HEK293 (cell line): ENCODE results near the gene ASCC3.

Experiments
- CTCF ChIA-PET: fragments of 350-600 bp; formaldehyde crosslinking; extraction: SDS; loops from one replicate; lab custom pipeline; 2021; ENCODE audit warnings: antibody characterized with exemption; lab: Yijun Ruan, JAX
- POLR2A ChIA-PET: fragments of 300-600 bp; formaldehyde crosslinking; extraction: SDS; loops from one replicate; lab custom pipeline; 2020; ENCODE audit warnings: antibody characterized with exemption, inconsistent platforms; lab: Yijun Ruan, JAX
- H3K27ac ChIP-seq: fragments of 200-500 bp; sonication (Bioruptor generic); 2 replicates; pipeline ENCODE4 v1.5.1; 2014; ENCODE audit warnings: low read depth, low read length, control low read depth, inconsistent platforms; ENCODE audit errors: extremely low read depth
- H3K36me3 ChIP-seq, 2 experiments: fragments of 200-500 bp in 1 of 2; sonication (Bioruptor generic) in 1 of 2; 1 replicate in 1 of 2; 2 replicates in 1 of 2; pipeline ENCODE4 v1.5.1; 2014 to 2017; ENCODE audit warnings: inconsistent platforms in 2 of 2, low read length in 2 of 2; ENCODE audit not compliant: control insufficient read depth in 2 of 2, insufficient read depth in 1 of 2
- H3K4me1 ChIP-seq: fragments of 200-500 bp; sonication (Bioruptor generic); 2 replicates; pipeline ENCODE4 v1.5.1; 2014; ENCODE audit warnings: mild to moderate bottlenecking, low read length, inconsistent platforms; ENCODE audit not compliant: control insufficient read depth, insufficient read depth
- H3K4me3 ChIP-seq: 2 replicates; pipeline ENCODE4 v1.5.1; 2011; ENCODE audit warnings: low read depth, mild to moderate bottlenecking, control low read depth, low read length, moderate library complexity
- H3K9me3 ChIP-seq: fragments of 200-500 bp; sonication (Bioruptor generic); 2 replicates; pipeline ENCODE4 v1.5.1; 2014; ENCODE audit warnings: low read depth, low read length, inconsistent platforms; ENCODE audit not compliant: control insufficient read depth, insufficient read depth
- BCL11B ChIP-seq: fragments of 450-650 bp; formaldehyde crosslinking; IDR thresholded peaks from 2 replicates; pipeline ENCODE4 v1.5.1; 2016; ENCODE audit warnings: low read depth, missing biosample characterization, missing genetic modification characterization
- EGR2 ChIP-seq: fragments of 450-650 bp; formaldehyde crosslinking; IDR thresholded peaks from 2 replicates; pipeline ENCODE4 v1.5.1; 2016; ENCODE audit warnings: low read depth, missing biosample characterization, missing genetic modification characterization
- GLIS2 ChIP-seq: fragments of 450-650 bp; formaldehyde crosslinking; IDR thresholded peaks from 2 replicates; pipeline ENCODE4 v1.5.1; 2016; ENCODE audit warnings: missing biosample characterization, missing genetic modification characterization
- KLF1 ChIP-seq: fragments of 450-650 bp; formaldehyde crosslinking; IDR thresholded peaks from 2 replicates; pipeline ENCODE4 v1.5.1; 2016; ENCODE audit warnings: missing biosample characterization, missing genetic modification characterization
- PRDM1 ChIP-seq: fragments of 450-650 bp; formaldehyde crosslinking; IDR thresholded peaks from 2 replicates; pipeline ENCODE4; 2016; ENCODE audit warnings: missing biosample characterization, missing genetic modification characterization
- SCRT1 ChIP-seq: fragments of 450-650 bp; formaldehyde crosslinking; IDR thresholded peaks from 2 replicates; pipeline ENCODE4 v1.5.1; 2016; ENCODE audit warnings: missing biosample characterization, missing genetic modification characterization, borderline replicate concordance
- SP3 ChIP-seq: fragments of 450-650 bp; formaldehyde crosslinking; IDR thresholded peaks from 2 replicates; pipeline ENCODE4 v1.5.1; 2016; ENCODE audit warnings: missing biosample characterization, missing genetic modification characterization
- ZBTB1 ChIP-seq: fragments of 450-650 bp; formaldehyde crosslinking; IDR thresholded peaks from 2 replicates; pipeline ENCODE4 v1.5.1; 2016; ENCODE audit warnings: missing biosample characterization, missing genetic modification characterization
- ZFP3 ChIP-seq: fragments of 450-650 bp; formaldehyde crosslinking; IDR thresholded peaks from 2 replicates; pipeline ENCODE4 v1.5.1; 2016; ENCODE audit warnings: low read depth, missing biosample characterization, missing genetic modification characterization
- ZNF391 ChIP-seq: fragments of 450-650 bp; formaldehyde crosslinking; IDR thresholded peaks from 2 replicates; pipeline ENCODE4 v1.5.1; 2016; ENCODE audit warnings: low read depth, missing biosample characterization, missing genetic modification characterization, borderline replicate concordance
- ZNF501 ChIP-seq: fragments of 450-650 bp; formaldehyde crosslinking; IDR thresholded peaks from 2 replicates; pipeline ENCODE4 v1.5.1; 2016; ENCODE audit warnings: missing biosample characterization, missing genetic modification characterization
- ZNF521 ChIP-seq: fragments of 450-650 bp; formaldehyde crosslinking; IDR thresholded peaks from 2 replicates; pipeline ENCODE4 v1.5.1; 2017; ENCODE audit warnings: missing biosample characterization, mild to moderate bottlenecking, missing genetic modification characterization
- ZNF529 ChIP-seq: fragments of 450-650 bp; formaldehyde crosslinking; IDR thresholded peaks from 2 replicates; pipeline ENCODE4 v1.5.1; 2017; ENCODE audit warnings: missing genetic modification characterization, missing biosample characterization; ENCODE audit not compliant: insufficient replicate concordance
- ZNF530 ChIP-seq: fragments of 450-650 bp; formaldehyde crosslinking; IDR thresholded peaks from 2 replicates; pipeline ENCODE4 v1.5.1; 2016; ENCODE audit warnings: low read depth, missing biosample characterization, missing genetic modification characterization
- ZNF560 ChIP-seq: fragments of 450-650 bp; formaldehyde crosslinking; IDR thresholded peaks from 2 replicates; pipeline ENCODE4 v1.5.1; 2017; ENCODE audit warnings: missing biosample characterization, missing genetic modification characterization, borderline replicate concordance
- ZNF596 ChIP-seq: fragments of 450-650 bp; IDR thresholded peaks from 2 replicates; pipeline ENCODE4 v1.5.0; 2018; ENCODE audit warnings: missing biosample characterization, mild to moderate bottlenecking, missing genetic modification characterization, moderate library complexity
- ZNF623 ChIP-seq: fragments of 450-650 bp; formaldehyde crosslinking; IDR thresholded peaks from 2 replicates; pipeline ENCODE4 v1.5.1; 2016; ENCODE audit warnings: missing biosample characterization, missing genetic modification characterization
- ZNF701 ChIP-seq: fragments of 450-650 bp; formaldehyde crosslinking; IDR thresholded peaks from 2 replicates; pipeline ENCODE4 v1.5.1; 2016; ENCODE audit warnings: missing biosample characterization, missing genetic modification characterization
- ZNF792 ChIP-seq: fragments of 450-650 bp; formaldehyde crosslinking; IDR thresholded peaks from 2 replicates; pipeline ENCODE4 v1.5.1; 2016; ENCODE audit warnings: missing biosample characterization, missing genetic modification characterization
- ZSCAN30 ChIP-seq: fragments of 450-650 bp; IDR thresholded peaks from 2 replicates; pipeline ENCODE4 v1.5.1; 2018; ENCODE audit warnings: missing biosample characterization, mild to moderate bottlenecking, missing genetic modification characterization, moderate library complexity
- TF ChIP-seq, protein P1 (sequence below): fragments of 450-650 bp; formaldehyde crosslinking; IDR thresholded peaks from 2 replicates; pipeline ENCODE4 v1.5.1; 2016; ENCODE audit warnings: missing biosample characterization, missing genetic modification characterization, low read depth
- TF ChIP-seq, protein P2 (sequence below): fragments of 450-650 bp; formaldehyde crosslinking; conservative IDR thresholded peaks from 2 replicates; pipeline ENCODE4 v1.5.1; 2016; ENCODE audit warnings: low read depth, missing biosample characterization, missing genetic modification characterization
- TF ChIP-seq, protein P3 (sequence below): fragments of 450-650 bp; formaldehyde crosslinking; IDR thresholded peaks from 2 replicates; pipeline ENCODE4 v1.5.1; 2016; ENCODE audit warnings: missing biosample characterization, missing genetic modification characterization
- TF ChIP-seq, protein P4 (sequence below): fragments of 450-650 bp; formaldehyde crosslinking; IDR thresholded peaks from 2 replicates; pipeline ENCODE4 v1.5.1; 2017; ENCODE audit warnings: missing biosample characterization, missing genetic modification characterization

ASCC3 gene

DNA sequence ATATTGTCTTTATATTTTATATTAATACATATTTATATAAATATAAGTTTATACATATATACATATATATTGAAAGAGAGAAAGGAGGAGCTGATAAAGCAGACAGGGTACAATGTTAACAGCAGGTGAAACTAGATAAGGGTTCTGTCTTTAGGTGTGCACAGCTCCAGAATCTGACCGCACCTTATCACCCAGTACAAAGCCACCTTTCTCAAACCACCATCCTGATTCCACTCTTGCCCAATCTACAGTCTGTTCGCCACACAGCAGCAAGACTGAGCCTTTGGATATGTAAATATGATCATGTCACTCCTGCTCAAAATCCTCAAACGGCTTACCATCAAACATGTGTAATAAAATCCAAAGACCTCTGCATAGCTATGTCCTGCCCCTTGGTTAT is 34.7 kb upstream of the ASCC3 start:
- no peaks in the 10 kb centered on the region for H3K36me3 ChIP-seq
- H3K4me1 ChIP-seq: no peaks in the 10 kb centered on the region
- TF ChIP-seq, protein P1, sequence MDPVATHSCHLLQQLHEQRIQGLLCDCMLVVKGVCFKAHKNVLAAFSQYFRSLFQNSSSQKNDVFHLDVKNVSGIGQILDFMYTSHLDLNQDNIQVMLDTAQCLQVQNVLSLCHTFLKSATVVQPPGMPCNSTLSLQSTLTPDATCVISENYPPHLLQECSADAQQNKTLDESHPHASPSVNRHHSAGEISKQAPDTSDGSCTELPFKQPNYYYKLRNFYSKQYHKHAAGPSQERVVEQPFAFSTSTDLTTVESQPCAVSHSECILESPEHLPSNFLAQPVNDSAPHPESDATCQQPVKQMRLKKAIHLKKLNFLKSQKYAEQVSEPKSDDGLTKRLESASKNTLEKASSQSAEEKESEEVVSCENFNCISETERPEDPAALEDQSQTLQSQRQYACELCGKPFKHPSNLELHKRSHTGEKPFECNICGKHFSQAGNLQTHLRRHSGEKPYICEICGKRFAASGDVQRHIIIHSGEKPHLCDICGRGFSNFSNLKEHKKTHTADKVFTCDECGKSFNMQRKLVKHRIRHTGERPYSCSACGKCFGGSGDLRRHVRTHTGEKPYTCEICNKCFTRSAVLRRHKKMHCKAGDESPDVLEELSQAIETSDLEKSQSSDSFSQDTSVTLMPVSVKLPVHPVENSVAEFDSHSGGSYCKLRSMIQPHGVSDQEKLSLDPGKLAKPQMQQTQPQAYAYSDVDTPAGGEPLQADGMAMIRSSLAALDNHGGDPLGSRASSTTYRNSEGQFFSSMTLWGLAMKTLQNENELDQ (tag by site-specific recombination): no peak
- no peak for TF ChIP-seq ZNF529 (tag by site-specific recombination)
- no peak for TF ChIP-seq GLIS2 (tag by site-specific recombination)
- TF ChIP-seq ZNF521 (tag by site-specific recombination): no peak
- TF ChIP-seq, protein P2, sequence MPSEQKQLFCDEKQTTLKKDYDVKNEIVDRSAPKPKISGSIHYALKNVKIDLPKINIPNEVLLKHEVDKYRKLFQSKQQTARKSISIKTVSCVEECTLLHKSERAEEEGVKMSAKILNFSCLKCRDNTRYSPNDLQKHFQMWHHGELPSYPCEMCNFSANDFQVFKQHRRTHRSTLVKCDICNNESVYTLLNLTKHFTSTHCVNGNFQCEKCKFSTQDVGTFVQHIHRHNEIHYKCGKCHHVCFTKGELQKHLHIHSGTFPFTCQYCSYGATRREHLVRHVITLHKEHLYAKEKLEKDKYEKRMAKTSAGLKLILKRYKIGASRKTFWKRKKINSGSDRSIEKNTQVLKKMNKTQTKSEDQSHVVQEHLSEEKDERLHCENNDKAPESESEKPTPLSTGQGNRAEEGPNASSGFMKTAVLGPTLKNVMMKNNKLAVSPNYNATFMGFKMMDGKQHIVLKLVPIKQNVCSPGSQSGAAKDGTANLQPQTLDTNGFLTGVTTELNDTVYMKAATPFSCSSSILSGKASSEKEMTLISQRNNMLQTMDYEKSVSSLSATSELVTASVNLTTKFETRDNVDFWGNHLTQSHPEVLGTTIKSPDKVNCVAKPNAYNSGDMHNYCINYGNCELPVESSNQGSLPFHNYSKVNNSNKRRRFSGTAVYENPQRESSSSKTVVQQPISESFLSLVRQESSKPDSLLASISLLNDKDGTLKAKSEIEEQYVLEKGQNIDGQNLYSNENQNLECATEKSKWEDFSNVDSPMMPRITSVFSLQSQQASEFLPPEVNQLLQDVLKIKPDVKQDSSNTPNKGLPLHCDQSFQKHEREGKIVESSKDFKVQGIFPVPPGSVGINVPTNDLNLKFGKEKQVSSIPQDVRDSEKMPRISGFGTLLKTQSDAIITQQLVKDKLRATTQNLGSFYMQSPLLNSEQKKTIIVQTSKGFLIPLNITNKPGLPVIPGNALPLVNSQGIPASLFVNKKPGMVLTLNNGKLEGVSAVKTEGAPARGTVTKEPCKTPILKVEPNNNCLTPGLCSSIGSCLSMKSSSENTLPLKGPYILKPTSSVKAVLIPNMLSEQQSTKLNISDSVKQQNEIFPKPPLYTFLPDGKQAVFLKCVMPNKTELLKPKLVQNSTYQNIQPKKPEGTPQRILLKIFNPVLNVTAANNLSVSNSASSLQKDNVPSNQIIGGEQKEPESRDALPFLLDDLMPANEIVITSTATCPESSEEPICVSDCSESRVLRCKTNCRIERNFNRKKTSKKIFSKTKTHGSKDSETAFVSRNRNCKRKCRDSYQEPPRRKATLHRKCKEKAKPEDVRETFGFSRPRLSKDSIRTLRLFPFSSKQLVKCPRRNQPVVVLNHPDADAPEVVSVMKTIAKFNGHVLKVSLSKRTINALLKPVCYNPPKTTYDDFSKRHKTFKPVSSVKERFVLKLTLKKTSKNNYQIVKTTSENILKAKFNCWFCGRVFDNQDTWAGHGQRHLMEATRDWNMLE (tag by site-specific recombination): no peak
- no peak for TF ChIP-seq PRDM1 (tag by site-specific recombination)
- TF ChIP-seq ZFP3 (tag by site-specific recombination): no peak
- TF ChIP-seq KLF1 (tag by site-specific recombination): no peak
- no peak for TF ChIP-seq BCL11B (tag by site-specific recombination)
- no peak for TF ChIP-seq ZSCAN30 (tag by site-specific recombination)
- TF ChIP-seq SCRT1: no peak
- no peak for TF ChIP-seq EGR2 (tag by site-specific recombination)
- TF ChIP-seq ZNF501: no peak
- TF ChIP-seq ZNF391 (tag by site-specific recombination): no peak
- TF ChIP-seq ZNF596 (tag by site-specific recombination): no peak
- no peak for TF ChIP-seq ZBTB1 (tag by site-specific recombination)
- TF ChIP-seq ZNF623 (tag by site-specific recombination): no peak
- CTCF ChIA-PET: no interaction called here
- no peak overlapping the region for H3K27ac ChIP-seq
- no peaks in the 10 kb centered on the region for H3K9me3 ChIP-seq
- POLR2A ChIA-PET: no interaction called here
- no peak overlapping the region for H3K4me3 ChIP-seq

DNA sequence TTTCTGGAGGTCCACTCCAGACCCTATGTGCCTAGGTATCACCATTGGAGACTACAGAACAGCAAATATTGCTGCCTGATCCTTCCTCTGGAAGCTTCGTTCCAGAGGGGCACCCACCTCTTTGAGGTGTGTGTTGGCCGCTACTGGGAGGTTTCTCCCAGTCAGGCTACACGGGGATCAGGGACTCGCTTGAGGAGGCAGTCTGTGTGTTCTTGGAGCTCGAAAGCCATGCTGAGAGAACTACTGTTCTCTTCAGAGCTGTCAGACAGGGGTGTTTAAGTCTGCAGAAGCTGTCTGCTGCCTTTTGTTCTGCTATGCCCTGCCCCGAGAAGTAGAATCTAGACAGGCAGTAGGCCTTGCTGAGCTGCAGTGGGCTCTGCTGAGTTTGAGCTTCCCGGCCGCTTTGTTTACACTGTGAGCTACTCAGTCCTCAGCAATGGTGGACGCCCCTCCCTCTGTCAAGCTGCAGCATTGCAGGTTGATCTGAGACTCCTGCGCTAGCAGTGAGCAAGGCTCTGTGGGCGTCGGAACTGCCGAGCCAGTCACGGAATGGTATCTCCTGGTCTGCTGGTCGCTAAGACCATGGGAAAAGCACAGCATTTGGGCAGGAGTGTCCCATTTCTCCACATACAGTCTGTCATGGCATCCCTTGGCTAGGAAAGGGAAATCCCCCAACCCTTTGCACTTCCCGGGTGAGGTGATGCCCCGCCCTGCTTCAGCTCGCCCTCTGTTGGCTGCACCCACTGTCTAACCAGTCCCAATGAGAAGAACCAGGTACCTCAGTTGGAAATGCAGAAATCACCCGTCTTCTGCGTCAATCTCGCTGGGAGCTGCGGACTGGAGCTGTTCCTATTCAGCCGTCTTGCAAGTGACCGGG is 32.5 kb upstream of the ASCC3 start:
- POLR2A ChIA-PET: no interaction called here
- Histone ChIP-seq H3K4me3 (no peak overlapping the region), H3K4me1 (no peaks in the 10 kb centered on the region), H3K9me3 (no peaks in the 10 kb centered on the region), H3K27ac (no peak overlapping the region), H3K36me3 (no peaks in the 10 kb centered on the region)
- CTCF ChIA-PET: interaction anchor here (0.5 to 0.7 kb wide), 2 partner anchors 408 to 1774 kb away, joined by 3 read pairs; no protein-coding TSS in a partner anchor
- no peak for TF ChIP-seq SP3 (tag by site-specific recombination)
- no peak for TF ChIP-seq ZNF560 (tag by site-specific recombination)
- TF ChIP-seq, protein P3, sequence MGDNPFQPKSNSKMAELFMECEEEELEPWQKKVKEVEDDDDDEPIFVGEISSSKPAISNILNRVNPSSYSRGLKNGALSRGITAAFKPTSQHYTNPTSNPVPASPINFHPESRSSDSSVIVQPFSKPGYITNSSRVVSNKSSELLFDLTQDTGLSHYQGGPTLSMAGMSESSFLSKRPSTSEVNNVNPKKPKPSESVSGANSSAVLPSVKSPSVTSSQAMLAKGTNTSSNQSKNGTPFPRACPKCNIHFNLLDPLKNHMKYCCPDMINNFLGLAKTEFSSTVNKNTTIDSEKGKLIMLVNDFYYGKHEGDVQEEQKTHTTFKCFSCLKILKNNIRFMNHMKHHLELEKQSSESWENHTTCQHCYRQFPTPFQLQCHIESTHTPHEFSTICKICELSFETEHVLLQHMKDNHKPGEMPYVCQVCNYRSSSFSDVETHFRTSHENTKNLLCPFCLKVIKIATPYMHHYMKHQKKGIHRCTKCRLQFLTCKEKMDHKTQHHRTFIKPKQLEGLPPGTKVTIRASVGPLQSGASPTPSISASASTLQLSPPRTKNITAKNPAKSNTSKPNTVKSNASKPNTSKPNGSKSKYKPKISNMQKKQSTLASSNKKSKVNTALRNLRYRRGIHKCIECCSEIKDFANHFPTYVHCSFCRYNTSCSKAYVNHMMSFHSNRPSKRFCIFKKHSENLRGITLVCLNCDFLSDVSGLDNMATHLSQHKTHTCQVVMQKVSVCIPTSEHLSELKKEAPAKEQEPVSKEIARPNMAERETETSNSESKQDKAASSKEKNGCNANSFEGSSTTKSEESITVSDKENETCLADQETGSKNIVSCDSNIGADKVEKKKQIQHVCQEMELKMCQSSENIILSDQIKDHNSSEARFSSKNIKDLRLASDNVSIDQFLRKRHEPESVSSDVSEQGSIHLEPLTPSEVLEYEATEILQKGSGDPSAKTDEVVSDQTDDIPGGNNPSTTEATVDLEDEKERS (tag by site-specific recombination): no peak
- no peak for TF ChIP-seq ZNF530
- TF ChIP-seq, protein P4, sequence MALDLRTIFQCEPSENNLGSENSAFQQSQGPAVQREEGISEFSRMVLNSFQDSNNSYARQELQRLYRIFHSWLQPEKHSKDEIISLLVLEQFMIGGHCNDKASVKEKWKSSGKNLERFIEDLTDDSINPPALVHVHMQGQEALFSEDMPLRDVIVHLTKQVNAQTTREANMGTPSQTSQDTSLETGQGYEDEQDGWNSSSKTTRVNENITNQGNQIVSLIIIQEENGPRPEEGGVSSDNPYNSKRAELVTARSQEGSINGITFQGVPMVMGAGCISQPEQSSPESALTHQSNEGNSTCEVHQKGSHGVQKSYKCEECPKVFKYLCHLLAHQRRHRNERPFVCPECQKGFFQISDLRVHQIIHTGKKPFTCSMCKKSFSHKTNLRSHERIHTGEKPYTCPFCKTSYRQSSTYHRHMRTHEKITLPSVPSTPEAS (tag by site-specific recombination): no peak
- TF ChIP-seq ZNF792: no peak
- TF ChIP-seq ZNF701: no peak
